ENCODE results near the gene NLRP13.

DNA sequence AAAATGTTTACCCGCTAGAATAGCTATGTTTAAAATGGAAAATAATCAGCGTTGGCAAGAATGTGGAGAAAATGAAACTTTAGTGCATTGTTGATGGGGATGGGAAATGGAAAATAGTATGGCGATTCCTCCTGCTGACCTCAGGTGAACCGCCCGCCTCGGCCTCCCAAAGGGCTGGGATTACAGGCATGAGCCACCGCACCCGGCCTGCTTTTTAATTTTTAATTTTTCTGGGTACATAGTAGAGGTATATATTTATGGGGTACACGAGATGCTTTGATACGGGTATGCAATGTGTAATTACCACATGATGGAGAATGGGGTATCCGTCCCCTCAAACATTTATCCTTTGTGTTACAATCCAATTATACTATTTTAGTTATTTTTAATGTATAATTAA lies 8.2 kb upstream of the NLRP13 start:
- TF ChIP-seq CTCF (IDR thresholded peaks at IDR 0.05) = no peak
- no peak for TF ChIP-seq POLR2A (IDR thresholded peaks at IDR 0.05)

Measured in gastroesophageal sphincter (tissue), 3 donors.